GM23248 (cell line): Measurements from ENCODE around the gene GALNT10. TPM values are rescaled to one million over a fixed set of nuclear protein-coding genes. Genes with fewer than 3 reads are reported as not detected.

Experiments used
- DNase-seq: peaks from one replicate; pipeline ENCODE4 v3.0.0-alpha.2; 2015
- H2AFZ ChIP-seq: fragments of 200-600 bp; sonication (generic); 2 replicates; pipeline ENCODE4 v1.6.1; 2016; ENCODE audit warnings: antibody characterized with exemption
- H3F3A ChIP-seq: fragments of 200-600 bp; sonication (generic); 2 replicates; pipeline ENCODE4 v1.6.1; 2016; ENCODE audit warnings: mild to moderate bottlenecking, antibody characterized with exemption, mixed run types; ENCODE audit not compliant: insufficient read depth
- H3K27ac ChIP-seq: fragments of 200-600 bp; sonication (generic); 2 replicates; pipeline ENCODE4 v1.5.1; 2016; ENCODE audit warnings: mild to moderate bottlenecking
- H3K27me3 ChIP-seq: fragments of 200-600 bp; sonication (generic); replicated peaks from 2 replicates; pipeline ENCODE4 v1.6.1; 2016; ENCODE audit warnings: mild to moderate bottlenecking; ENCODE audit not compliant: insufficient read depth
- H3K36me3 ChIP-seq: fragments of 200-600 bp; sonication (generic); 2 replicates; pipeline ENCODE4 v1.6.1; 2016; ENCODE audit warnings: low read depth, mild to moderate bottlenecking
- H3K4me1 ChIP-seq: fragments of 200-600 bp; sonication (generic); 2 replicates; pipeline ENCODE4 v1.6.1; 2016; ENCODE audit warnings: mild to moderate bottlenecking; ENCODE audit not compliant: insufficient read depth
- H3K4me2 ChIP-seq: fragments of 200-600 bp; sonication (generic); one replicate; pipeline ENCODE4 v1.6.1; 2016; ENCODE audit warnings: mild to moderate bottlenecking; ENCODE audit not compliant: unreplicated experiment
- H3K4me3 ChIP-seq: fragments of 200-600 bp; sonication (generic); 2 replicates; pipeline ENCODE4 v1.5.1; 2016; ENCODE audit warnings: mild to moderate bottlenecking
- H3K79me2 ChIP-seq: fragments of 200-600 bp; sonication (generic); 2 replicates; pipeline ENCODE4 v1.6.1; 2016; ENCODE audit warnings: mild to moderate bottlenecking; ENCODE audit not compliant: insufficient read depth
- H3K9ac ChIP-seq: fragments of 200-600 bp; sonication (generic); 2 replicates; pipeline ENCODE4 v1.6.1; 2016; ENCODE audit warnings: mild to moderate bottlenecking
- H3K9me2 ChIP-seq: fragments of 200-600 bp; sonication (generic); 2 replicates; pipeline ENCODE4 v1.6.1; 2016; ENCODE audit warnings: mixed run types, mild to moderate bottlenecking, moderate library complexity; ENCODE audit not compliant: insufficient read depth
- H3K9me3 ChIP-seq: fragments of 200-600 bp; sonication (generic); one replicate; pipeline ENCODE4 v1.6.1; 2017; ENCODE audit warnings: low read depth
- H4K20me1 ChIP-seq: fragments of 200-600 bp; sonication (generic); 2 replicates; pipeline ENCODE4 v1.6.0; 2016; ENCODE audit not compliant: insufficient read depth
- EZH2 ChIP-seq: fragments of 200-600 bp; sonication (generic); IDR thresholded peaks from 2 replicates; pipeline ENCODE4 v1.6.1; 2018; ENCODE audit warnings: antibody characterized with exemption, mild to moderate bottlenecking; ENCODE audit not compliant: insufficient read depth, poor library complexity, severe bottlenecking
- EZH2phosphoT487 ChIP-seq: fragments of 200-600 bp; sonication (generic); IDR thresholded peaks from 2 replicates; pipeline ENCODE4 v1.6.1; 2018; ENCODE audit warnings: antibody characterized with exemption, moderate library complexity, mild to moderate bottlenecking, low read depth; ENCODE audit not compliant: insufficient read depth
- WGBS, 2 experiments: methylation state at CpG; one replicate each; pipeline ENCODE4 v1.1.6; 2015 to 2017; ENCODE audit warnings: low lambda C conversion rate in 2 of 2, low coverage in 1 of 2; ENCODE audit errors: missing lambda C conversion rate in 2 of 2; 5-methylcytosine and 5-hydroxymethylcytosine counted together
- in situ Hi-C: fragments of 300-500 bp; cut with MboI; formaldehyde crosslinking; loops from 2 replicates; pipeline ENCODE4 v1.15.0; 2020
- polyA plus RNA-seq: library from polyadenylated mRNA; unstranded; fragments of >200 nt; fragmentation: Nextera tagmentation; extraction: Ambion mirVana; gene quantifications from 2 replicates; pipeline ENCODE4 v1.2.1, GENCODE V29; 2016
- total RNA-seq: library from RNA; depleted of rRNA; stranded (reverse); fragments of >200 nt; shearing (Covaris generic); gene quantifications from 2 replicates; pipeline ENCODE4 v1.2.3, GENCODE V29; 2014

The GALNT10 gene
- total and polyA plus RNA-seq, 2 experiments from 2014 or later = 23.3 to 67.9 TPM

DNA sequence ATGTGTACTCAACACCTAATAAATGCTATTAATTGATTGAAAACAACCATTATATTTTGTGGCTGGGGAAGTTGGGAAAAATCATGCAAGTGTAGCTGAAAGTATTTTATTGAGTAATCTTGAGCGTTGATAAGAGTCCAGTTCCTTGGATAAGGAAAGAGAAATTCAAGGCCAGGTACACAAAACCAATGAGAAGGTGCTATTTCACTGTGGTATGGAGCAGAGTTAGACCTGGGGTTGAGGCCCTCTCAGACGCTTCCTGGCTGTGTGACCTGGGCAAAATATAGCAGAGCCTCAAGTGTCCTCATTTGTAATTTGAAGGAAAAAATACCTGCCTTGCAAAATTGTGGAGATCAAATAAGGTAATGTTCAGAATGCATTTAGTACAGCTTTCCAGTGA lies 50.1 kb downstream of the GALNT10 start:
- Histone ChIP-seq H4K20me1 (peaks cover 7% of the 10 kb centered on the region; the same call in 1 of the 2 replicates), H3K79me2 (peaks cover 100% of the 10 kb centered on the region), H3K9ac (no peak overlapping the region), H3K27me3 (no peaks in the 10 kb centered on the region), H3F3A (no peaks in the 10 kb centered on the region), H3K9me2 (no peaks in the 10 kb centered on the region), H3K27ac (no peak overlapping the region), H3K36me3 (no peaks in the 10 kb centered on the region), H3K4me1 (peaks cover 10% of the 10 kb centered on the region), H3K9me3 (no peaks in the 10 kb centered on the region), H2AFZ (no peak overlapping the region), H3K4me2 (no peak overlapping the region), H3K4me3 (no peak overlapping the region)
- WGBS, 2 experiments = 88 to 89% methylated on average over 2 of the region's 2 CpGs
- DNase-seq = no peak
- TF ChIP-seq EZH2phosphoT487 = no peak
- no peak for TF ChIP-seq EZH2
- in situ Hi-C loops = no loop called here

DNA sequence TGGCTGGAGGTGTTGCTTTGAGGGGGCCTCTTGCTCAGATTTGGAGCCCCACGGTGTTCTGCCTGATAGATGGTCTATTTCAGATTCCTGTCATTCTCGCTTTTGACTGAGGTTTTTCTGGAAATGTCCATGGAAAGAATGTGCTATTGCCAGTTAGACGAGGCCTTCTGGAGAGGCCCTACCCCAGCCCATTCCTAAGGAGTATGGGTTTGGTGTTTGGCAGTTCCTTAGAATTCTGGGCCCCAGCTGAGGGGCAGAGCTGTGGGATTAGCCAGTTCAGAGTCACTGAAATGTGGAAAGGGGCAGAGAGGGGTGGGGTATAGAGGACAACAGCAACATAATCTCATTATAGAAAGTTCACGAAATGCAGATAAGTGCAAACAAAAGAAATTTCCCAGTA lies 50.5 kb downstream of the GALNT10 start:
- 76 to 77% methylated on average over 4 of the region's 4 CpGs for WGBS, 2 experiments
- no peak overlapping the region for H3K27ac ChIP-seq

DNA sequence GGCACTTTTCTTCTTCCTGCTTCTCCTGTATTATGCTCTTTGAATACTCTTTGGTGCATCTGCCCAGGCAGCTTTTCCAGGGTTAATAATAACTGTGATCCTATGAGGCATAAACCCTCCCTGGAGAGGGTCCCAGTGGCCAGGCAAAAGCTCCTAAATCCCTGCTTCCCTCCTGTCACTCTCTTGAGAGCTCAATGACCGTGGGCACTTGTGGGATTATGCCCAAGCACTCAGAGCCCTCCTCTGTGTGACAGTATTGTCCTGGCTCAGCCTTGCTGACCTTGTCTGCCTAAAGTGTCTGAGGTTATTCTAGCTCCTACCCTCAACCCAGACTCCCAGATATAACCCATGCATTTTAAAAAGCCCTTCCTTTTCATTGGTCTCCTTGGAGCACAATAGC lies 51.9 kb downstream of the GALNT10 start:
- Histone ChIP-seq H3K9me3 (no peaks in the 10 kb centered on the region), H3K9me2 (no peaks in the 10 kb centered on the region), H3F3A (no peaks in the 10 kb centered on the region), H3K4me3 (no peak overlapping the region), H3K27me3 (no peaks in the 10 kb centered on the region), H3K79me2 (peaks cover 94% of the 10 kb centered on the region), H3K27ac (no peak overlapping the region), H3K4me2 (no peak overlapping the region), H4K20me1 (no peaks in the 10 kb centered on the region; the same call in 1 of the 2 replicates), H2AFZ (no peak overlapping the region), H3K36me3 (no peaks in the 10 kb centered on the region), H3K4me1 (peaks cover 10% of the 10 kb centered on the region), H3K9ac (no peak overlapping the region)
- DNase-seq = no peak
- in situ Hi-C loops = no loop called here
- TF ChIP-seq EZH2 (no peak), EZH2phosphoT487 (no peak)
- 64% methylated on average over 1 of the region's 1 CpG for WGBS, 2 experiments

More for the DNA sequence above, 50.5 kb downstream of the GALNT10 start:
- H3F3A ChIP-seq = no peaks in the 10 kb centered on the region
- no peaks in the 10 kb centered on the region for H3K9me2 ChIP-seq
- no peak overlapping the region for H3K4me2 ChIP-seq
- no peak overlapping the region for H2AFZ ChIP-seq
- peaks cover 7% of the 10 kb centered on the region; the same call in 1 of the 2 replicates for H4K20me1 ChIP-seq
- no peaks in the 10 kb centered on the region for H3K27me3 ChIP-seq
- no peak overlapping the region for H3K9ac ChIP-seq
- peaks cover 96% of the 10 kb centered on the region for H3K79me2 ChIP-seq
- TF ChIP-seq EZH2 (no peak), EZH2phosphoT487 (no peak)
- no peaks in the 10 kb centered on the region for H3K9me3 ChIP-seq
- H3K4me3 ChIP-seq = no peak overlapping the region
- in situ Hi-C loops = no loop called here
- DNase-seq = no peak
- no peaks in the 10 kb centered on the region for H3K36me3 ChIP-seq
- H3K4me1 ChIP-seq = peaks cover 10% of the 10 kb centered on the region

DNA sequence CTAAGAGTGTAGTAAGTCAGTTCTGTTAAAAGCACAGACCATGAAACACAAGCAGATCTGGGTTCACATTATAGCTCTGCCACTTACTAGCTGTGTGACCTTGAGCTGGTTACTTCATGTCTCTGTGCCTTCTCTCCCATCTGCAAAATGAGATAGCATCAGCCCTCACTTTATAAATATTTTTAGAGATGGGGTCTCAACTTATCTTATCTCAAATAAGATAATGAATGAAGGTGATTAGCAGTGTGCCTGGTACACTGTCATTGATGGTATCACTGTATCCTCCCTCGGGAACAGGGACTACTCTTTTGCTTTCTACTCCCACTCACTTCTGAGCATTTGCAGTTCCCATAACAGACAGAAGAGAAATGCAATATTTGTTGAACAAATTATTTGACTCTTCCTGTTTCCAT lies 52.4 kb downstream of the GALNT10 start:
- TF ChIP-seq EZH2phosphoT487 (no peak), EZH2 (no peak)
- H3K9ac ChIP-seq = no peak overlapping the region
- no peaks in the 10 kb centered on the region for H3F3A ChIP-seq
- no peaks in the 10 kb centered on the region for H3K36me3 ChIP-seq
- H3K9me2 ChIP-seq = no peaks in the 10 kb centered on the region
- H3K9me3 ChIP-seq = no peaks in the 10 kb centered on the region
- WGBS, 2 experiments = 0 to 4% methylated on average over 1 of the region's 1 CpG
- no peak overlapping the region for H3K4me3 ChIP-seq
- H3K4me2 ChIP-seq = no peak overlapping the region
- no peak for DNase-seq
- H3K27ac ChIP-seq = no peak overlapping the region
- in situ Hi-C loops = no loop called here
- H2AFZ ChIP-seq = no peak overlapping the region
- peaks cover 10% of the 10 kb centered on the region for H3K4me1 ChIP-seq
- peaks cover 89% of the 10 kb centered on the region for H3K79me2 ChIP-seq
- no peaks in the 10 kb centered on the region for H3K27me3 ChIP-seq
- H4K20me1 ChIP-seq = no peaks in the 10 kb centered on the region; the same call in 1 of the 2 replicates

DNA sequence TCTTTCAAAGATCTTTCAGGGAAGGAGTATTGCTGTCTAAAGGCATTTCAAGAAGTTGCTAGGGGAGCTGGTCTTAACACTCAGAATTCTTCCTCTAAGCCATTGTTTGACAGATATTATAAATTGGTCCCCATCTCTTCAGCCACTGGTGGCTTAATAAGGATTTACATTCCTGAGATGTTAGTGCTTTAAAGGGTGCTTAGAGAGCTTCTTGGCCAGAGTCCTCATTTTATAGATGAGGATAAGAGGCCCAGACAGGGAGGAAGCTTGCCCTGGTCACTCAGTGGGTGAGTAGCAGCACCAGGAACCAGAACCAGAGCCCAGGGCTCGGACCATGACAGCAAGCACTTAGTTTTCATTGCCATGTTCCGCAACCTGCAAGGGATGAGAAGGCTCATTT lies 53.2 kb downstream of the GALNT10 start:
- Histone ChIP-seq H3K9ac (no peak overlapping the region), H3K4me2 (no peak overlapping the region), H3K36me3 (no peaks in the 10 kb centered on the region), H4K20me1 (no peaks in the 10 kb centered on the region; the same call in 1 of the 2 replicates), H3K27me3 (no peaks in the 10 kb centered on the region), H3K4me3 (no peak overlapping the region), H3F3A (no peaks in the 10 kb centered on the region), H3K79me2 (peaks cover 87% of the 10 kb centered on the region), H3K9me2 (no peaks in the 10 kb centered on the region), H3K9me3 (no peaks in the 10 kb centered on the region), H3K4me1 (peaks cover 10% of the 10 kb centered on the region), H3K27ac (no peak overlapping the region), H2AFZ (no peak overlapping the region)
- in situ Hi-C loops = no loop called here
- no peak for TF ChIP-seq EZH2
- TF ChIP-seq EZH2phosphoT487 = no peak
- DNase-seq = peak; percentile 13
- 97 to 100% methylated on average over 2 of the region's 2 CpGs for WGBS, 2 experiments
